ENCODE data around the gene RGPD4.
"Not testable (repeated sequence)": the region's sequence is repeated elsewhere in the genome, so short reads cannot be mapped to it uniquely, and the experiment has no call there.

The RGPD4 gene

DNA sequence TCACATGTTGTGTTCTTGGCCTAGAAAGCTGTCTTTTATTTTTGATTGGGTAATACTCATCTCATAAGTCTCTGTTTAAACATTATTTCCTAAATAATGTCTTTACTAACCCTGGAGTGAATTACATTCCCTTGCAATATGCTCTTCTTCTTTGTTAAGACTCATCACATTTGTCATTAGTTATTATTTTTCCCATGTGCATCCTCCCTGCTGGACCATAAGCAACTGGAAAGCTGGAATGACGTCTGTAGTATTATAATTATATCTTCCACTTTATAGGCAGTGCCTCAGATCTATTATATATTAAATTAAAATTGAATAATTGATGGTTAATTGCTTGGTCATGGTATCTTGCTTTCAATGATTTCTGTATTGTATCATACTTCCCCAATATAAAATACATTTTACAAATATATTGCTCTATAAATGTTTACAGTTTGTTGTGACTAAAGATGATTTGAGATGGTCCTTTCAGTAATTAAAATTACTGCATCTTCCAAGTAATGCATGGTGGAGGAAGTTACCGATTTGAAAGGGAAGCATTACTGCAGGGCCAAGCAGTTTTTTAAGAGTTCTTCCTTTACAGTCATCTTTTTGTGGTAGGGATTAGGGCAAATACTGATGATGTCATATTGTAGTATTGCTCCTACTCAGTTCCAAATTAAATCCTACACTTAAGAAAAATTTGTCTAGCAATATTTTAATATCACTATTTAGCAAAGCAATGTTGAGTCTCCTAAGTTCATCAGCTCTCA, 2.1 kb upstream of the RGPD4 start:
- DNase-seq (ENCODE audit: low spot score): no peak
- H3K27me3 Mint-ChIP-seq (ENCODE audit: low read depth): no peaks in the 10 kb centered on the region
- H3K27ac Mint-ChIP-seq: no peak overlapping the region
- H3K9me3 Mint-ChIP-seq: no peaks in the 10 kb centered on the region
- H3K36me3 Mint-ChIP-seq (ENCODE audit: low read depth): no peaks in the 10 kb centered on the region
- H3K4me1 Mint-ChIP-seq (ENCODE audit: low read depth): no peaks in the 10 kb centered on the region
- no peak overlapping the region for H3K4me3 Mint-ChIP-seq

- H3K27ac Mint-ChIP-seq: no peak overlapping the region
- no peak overlapping the region for H3K4me3 Mint-ChIP-seq
- H3K9me3 Mint-ChIP-seq: no peaks in the 10 kb centered on the region
- no peak for DNase-seq (ENCODE audit: low spot score)
- no peaks in the 10 kb centered on the region for H3K4me1 Mint-ChIP-seq (ENCODE audit: low read depth)
- no peaks in the 10 kb centered on the region for H3K27me3 Mint-ChIP-seq (ENCODE audit: low read depth)
- H3K36me3 Mint-ChIP-seq (ENCODE audit: low read depth): no peaks in the 10 kb centered on the region
Observed at GRCh38 chr2:107825206-107825563, 1.5 kb upstream of the RGPD4 start.

- DNase-seq (ENCODE audit: low spot score); H3K4me1 Mint-ChIP-seq (ENCODE audit: low read depth); H3K27me3 Mint-ChIP-seq (ENCODE audit: low read depth); H3K27ac Mint-ChIP-seq; H3K36me3 Mint-ChIP-seq (ENCODE audit: low read depth); H3K4me3 Mint-ChIP-seq; H3K9me3 Mint-ChIP-seq: not testable (repeated sequence)
Observed at GRCh38 chr2:107829514-107829913, 2.8 kb downstream of the RGPD4 start.

- not testable (repeated sequence) for H3K27ac Mint-ChIP-seq; H3K4me1 Mint-ChIP-seq (ENCODE audit: low read depth); H3K27me3 Mint-ChIP-seq (ENCODE audit: low read depth); DNase-seq (ENCODE audit: low spot score); H3K9me3 Mint-ChIP-seq; H3K36me3 Mint-ChIP-seq (ENCODE audit: low read depth); H3K4me3 Mint-ChIP-seq
Observed at GRCh38 chr2:107833152-107833551, 6.5 kb downstream of the RGPD4 start.

DNA sequence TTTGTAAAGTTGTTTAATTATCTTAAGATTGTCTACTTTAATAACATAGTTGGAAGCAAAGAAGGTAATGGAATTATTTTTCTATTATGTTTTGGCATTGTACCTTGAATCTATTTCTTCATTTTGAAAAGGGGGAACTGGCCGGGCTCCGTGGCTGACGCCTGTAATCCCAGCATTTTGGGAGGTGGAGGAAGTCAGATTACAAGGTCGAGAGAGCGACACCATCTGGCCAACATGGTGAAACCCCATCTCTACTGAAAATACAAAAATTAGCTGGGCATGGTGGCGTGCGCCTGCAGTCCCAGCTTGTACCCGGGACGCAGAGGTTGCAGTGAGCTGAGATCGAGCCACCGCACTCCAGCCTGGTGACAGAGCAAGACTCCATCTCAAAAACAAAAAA, 6.9 kb downstream of the RGPD4 start:
- not testable (repeated sequence) for H3K36me3 Mint-ChIP-seq (ENCODE audit: low read depth); H3K27me3 Mint-ChIP-seq (ENCODE audit: low read depth)

DNA sequence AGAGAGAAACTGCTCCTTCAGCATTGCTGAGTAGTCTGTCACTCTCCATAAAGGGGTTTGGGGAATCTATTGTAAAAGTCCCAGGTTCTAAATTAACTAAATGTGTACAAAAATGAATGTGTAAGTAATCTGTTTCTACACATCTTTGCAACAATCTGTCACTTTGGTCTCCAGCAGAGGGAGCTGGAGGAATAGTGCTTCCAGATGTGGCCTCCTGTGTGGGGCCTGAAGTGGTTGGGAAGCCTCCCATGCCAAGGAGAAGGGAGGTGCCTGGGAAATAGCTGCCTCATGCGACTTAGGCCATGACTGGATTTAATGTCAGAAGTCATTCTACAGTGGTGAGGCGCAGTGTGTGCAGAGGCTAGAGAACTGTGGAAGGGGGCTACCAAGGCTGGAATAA, 89.4 kb downstream of the RGPD4 start:
- H3K27me3 Mint-ChIP-seq (ENCODE audit: low read depth); H3K9me3 Mint-ChIP-seq; H3K36me3 Mint-ChIP-seq (ENCODE audit: low read depth); H3K4me1 Mint-ChIP-seq (ENCODE audit: low read depth); DNase-seq (ENCODE audit: low spot score); H3K27ac Mint-ChIP-seq; H3K4me3 Mint-ChIP-seq: not testable (repeated sequence)

More for the DNA sequence above, 6.9 kb downstream of the RGPD4 start:
- H3K9me3 Mint-ChIP-seq; DNase-seq (ENCODE audit: low spot score); H3K4me1 Mint-ChIP-seq (ENCODE audit: low read depth); H3K4me3 Mint-ChIP-seq; H3K27ac Mint-ChIP-seq: not testable (repeated sequence)

DNA sequence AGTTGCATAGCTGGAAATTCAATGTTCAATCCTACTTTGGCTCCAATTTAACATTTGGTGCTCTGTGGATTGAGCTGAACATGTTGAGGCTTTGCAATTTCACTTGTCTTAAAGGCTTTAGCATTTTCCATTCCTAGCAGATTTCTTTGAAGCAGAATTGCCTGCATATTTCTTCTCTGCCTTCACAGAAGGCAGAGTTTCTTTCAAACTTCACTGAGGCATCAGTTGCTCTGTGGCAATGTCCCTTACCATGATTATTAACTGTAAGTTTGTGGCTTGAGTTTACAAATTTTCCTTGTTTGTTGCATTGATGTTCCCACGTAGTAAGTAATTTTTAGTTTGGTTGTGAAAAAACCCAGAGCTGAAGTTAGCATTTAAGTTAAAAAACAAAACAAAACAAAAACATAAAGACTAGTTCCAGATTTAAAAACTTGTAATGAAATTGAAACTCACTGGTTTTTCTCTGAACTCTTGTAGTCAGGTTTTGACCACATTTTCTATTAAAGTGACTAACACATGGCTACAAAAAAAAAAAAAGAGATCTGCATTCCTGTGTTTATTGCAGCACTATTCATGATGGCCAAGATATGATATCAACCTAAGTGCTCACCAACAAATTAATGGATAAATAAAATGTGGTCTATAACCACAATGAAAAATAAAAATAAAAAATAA, 90.1 kb downstream of the RGPD4 start:
- not testable (repeated sequence) for H3K36me3 Mint-ChIP-seq (ENCODE audit: low read depth); DNase-seq (ENCODE audit: low spot score); H3K27me3 Mint-ChIP-seq (ENCODE audit: low read depth); H3K27ac Mint-ChIP-seq; H3K4me3 Mint-ChIP-seq; H3K9me3 Mint-ChIP-seq; H3K4me1 Mint-ChIP-seq (ENCODE audit: low read depth)

DNA sequence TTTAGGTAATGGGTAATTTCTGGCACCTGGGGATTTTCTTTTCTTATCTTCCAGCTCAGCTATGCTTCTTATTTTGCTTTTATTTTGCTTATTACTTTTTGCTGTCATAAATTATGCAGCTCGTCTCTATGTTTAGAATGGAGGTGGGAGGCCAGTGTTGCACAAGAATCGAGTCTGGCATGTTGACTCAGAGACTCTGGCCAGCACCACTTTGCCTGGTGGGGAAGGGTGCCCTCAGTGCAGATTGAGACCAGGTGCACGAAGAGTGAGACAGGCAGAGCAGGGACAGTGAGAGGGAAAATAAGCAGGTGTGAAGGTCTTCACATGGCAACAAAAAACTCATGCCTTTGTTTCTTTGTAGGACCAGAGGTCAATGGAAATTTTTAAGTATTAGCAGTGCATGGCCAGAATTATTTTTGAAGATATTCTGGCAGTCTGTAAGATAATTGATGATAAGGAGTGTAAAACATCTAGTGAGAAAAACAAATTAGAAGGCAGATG, 100.4 kb downstream of the RGPD4 start:
- no peaks in the 10 kb centered on the region for H3K4me1 Mint-ChIP-seq (ENCODE audit: low read depth)
- no peaks in the 10 kb centered on the region for H3K27me3 Mint-ChIP-seq (ENCODE audit: low read depth)
- H3K4me3 Mint-ChIP-seq: no peak overlapping the region
- H3K36me3 Mint-ChIP-seq (ENCODE audit: low read depth): no peaks in the 10 kb centered on the region
- H3K27ac Mint-ChIP-seq: no peak overlapping the region
- no peak for DNase-seq (ENCODE audit: low spot score)
- H3K9me3 Mint-ChIP-seq: no peaks in the 10 kb centered on the region

DNA sequence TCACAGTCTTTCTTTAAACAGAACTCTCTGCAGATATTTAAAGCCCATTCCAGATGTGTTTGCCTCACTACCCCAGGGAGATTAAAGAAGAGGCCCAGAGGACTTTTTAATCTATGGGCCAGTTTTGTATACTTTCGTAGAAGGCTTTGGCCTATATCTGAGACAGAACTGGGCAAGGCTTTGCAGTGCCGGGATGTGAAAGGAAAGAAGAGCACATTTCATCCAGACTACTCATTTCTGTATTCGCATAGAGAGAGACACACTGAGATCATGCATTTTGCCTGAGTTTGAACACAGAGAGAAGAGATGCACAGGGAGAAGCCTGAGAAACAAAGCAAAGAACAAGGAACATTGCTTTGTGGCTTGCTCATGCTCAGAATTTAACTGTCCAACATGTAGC, 104.7 kb downstream of the RGPD4 start:
- no peak for DNase-seq (ENCODE audit: low spot score)
- Mint-ChIP-seq H3K4me3 (no peak overlapping the region), H3K9me3 (no peaks in the 10 kb centered on the region), H3K27me3 (ENCODE audit: low read depth) (no peaks in the 10 kb centered on the region), H3K4me1 (ENCODE audit: low read depth) (no peaks in the 10 kb centered on the region), H3K36me3 (ENCODE audit: low read depth) (no peaks in the 10 kb centered on the region), H3K27ac (no peak overlapping the region)

- H3K27ac Mint-ChIP-seq: no peak overlapping the region
- H3K36me3 Mint-ChIP-seq (ENCODE audit: low read depth): no peaks in the 10 kb centered on the region
- H3K4me3 Mint-ChIP-seq: no peak overlapping the region
- no peaks in the 10 kb centered on the region for H3K4me1 Mint-ChIP-seq (ENCODE audit: low read depth)
- no peaks in the 10 kb centered on the region for H3K9me3 Mint-ChIP-seq
- DNase-seq (ENCODE audit: low spot score): no peak
- no peaks in the 10 kb centered on the region for H3K27me3 Mint-ChIP-seq (ENCODE audit: low read depth)
Observed at GRCh38 chr2:107932488-107932887, 105.8 kb downstream of the RGPD4 start.

DNA sequence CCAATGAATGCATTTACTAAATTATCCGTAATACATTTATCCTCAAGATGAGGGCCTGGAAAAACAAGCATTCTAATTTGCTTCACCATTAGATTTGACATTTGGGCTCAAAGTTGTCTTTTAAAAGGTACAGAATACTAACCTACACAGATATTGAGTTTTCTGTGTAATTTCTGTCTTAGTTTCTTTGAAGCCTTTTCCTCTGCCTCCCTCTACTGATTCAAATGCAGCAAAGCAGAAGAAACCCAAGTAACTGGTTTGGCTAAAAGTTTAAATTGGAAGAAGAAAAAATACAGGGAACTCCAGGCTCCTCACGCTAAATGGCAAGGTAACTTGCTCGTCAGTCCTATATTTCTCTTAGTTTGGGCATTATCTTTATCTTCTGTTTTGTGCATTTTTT, 106.3 kb downstream of the RGPD4 start:
- Mint-ChIP-seq H3K9me3 (no peaks in the 10 kb centered on the region), H3K27ac (no peak overlapping the region), H3K4me3 (no peak overlapping the region), H3K27me3 (ENCODE audit: low read depth) (no peaks in the 10 kb centered on the region), H3K4me1 (ENCODE audit: low read depth) (no peaks in the 10 kb centered on the region), H3K36me3 (ENCODE audit: low read depth) (no peaks in the 10 kb centered on the region)
- DNase-seq (ENCODE audit: low spot score): no peak

DNA sequence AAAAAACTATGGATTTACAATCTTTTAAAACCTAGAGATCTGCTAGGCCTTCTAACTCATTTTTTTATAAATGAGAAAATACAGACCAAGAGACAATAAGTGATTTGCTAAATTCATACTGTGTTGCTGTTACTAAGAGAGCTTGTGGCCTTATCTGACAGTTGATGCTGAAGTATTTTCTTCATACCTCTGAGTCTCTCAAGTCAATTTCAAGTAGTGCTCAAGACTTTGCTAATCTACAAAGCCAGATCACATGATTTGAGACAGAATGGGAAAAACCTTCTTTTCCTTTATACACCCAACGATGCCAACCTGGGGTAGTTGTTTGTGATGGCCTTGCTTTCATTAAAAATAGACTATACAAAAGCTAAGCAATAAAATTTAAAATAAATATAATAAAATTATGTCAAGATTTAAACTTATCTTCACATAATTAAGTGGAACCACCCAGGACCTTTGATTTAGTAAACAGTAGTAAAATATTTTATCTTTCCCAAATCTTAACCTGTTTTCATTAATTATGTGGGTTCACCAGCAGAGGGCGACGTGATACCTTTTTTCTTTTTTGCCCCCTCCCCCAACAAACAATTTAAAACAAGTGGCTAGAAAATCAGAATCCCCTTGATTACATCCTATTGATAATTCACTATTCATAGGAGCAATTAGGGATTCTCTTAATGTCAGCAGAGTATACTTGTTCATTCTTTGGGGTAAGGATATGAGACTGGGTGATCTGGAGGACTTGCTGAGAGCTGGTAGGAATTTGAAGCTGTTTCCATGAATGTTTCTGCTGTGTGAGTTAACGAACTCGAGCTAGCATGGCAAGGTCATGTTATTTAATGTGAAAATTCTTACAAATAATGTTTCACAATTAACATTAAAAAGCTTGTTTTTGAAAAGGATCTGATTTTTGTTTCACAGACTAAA, 110.0 kb downstream of the RGPD4 start:
- Mint-ChIP-seq H3K36me3 (ENCODE audit: low read depth) (no peaks in the 10 kb centered on the region), H3K27me3 (ENCODE audit: low read depth) (no peaks in the 10 kb centered on the region), H3K4me1 (ENCODE audit: low read depth) (no peaks in the 10 kb centered on the region), H3K27ac (no peak overlapping the region), H3K9me3 (no peaks in the 10 kb centered on the region), H3K4me3 (no peak overlapping the region)
- no peak for DNase-seq (ENCODE audit: low spot score)

Measured in T-helper 2 cell treated with Interferon-gamma antibody and Interleukin-4, amounts not matched to agents 5 μg/mL and 100 μg/mL, for 36 hours (primary cell).